HepG2 (cell line): ENCODE results near the gene CDKN3. TPM values are rescaled to one million over a fixed set of nuclear protein-coding genes. Genes with fewer than 3 reads are reported as not detected.
A peak's percentile ranks its signal among the peaks of the same experiment; 100 is the strongest.

Experiments
- EP300 ChIP-seq, 3 experiments: sonication (generic) in 1 of 3; formaldehyde crosslinking in 1 of 3; IDR thresholded peaks; 2 replicates each; pipeline versions ENCODE4 v1.5.1 to v1.6.1; 2011 to 2020; ENCODE audit warnings: low read depth in 2 of 3, low read length in 2 of 3, borderline replicate concordance in 1 of 3, improper control_type of control experiment in 1 of 3, mild to moderate bottlenecking in 1 of 3, missing genetic modification reagents in 1 of 3, moderate library complexity in 1 of 3
- FIP1L1 ChIP-seq: fragments of 200-400 bp; formaldehyde crosslinking; IDR thresholded peaks from 2 replicates; pipeline ENCODE4 v1.6.1; 2018; ENCODE audit warnings: low read depth, mild to moderate bottlenecking, low read length, moderate library complexity, borderline replicate concordance; ENCODE audit not compliant: insufficient read depth
- FLYWCH1 ChIP-seq: sonication (generic); formaldehyde crosslinking; IDR thresholded peaks from 2 replicates; pipeline ENCODE4 v1.8.1; 2023; ENCODE audit warnings: mild to moderate bottlenecking, missing genetic modification reagents
- HIVEP1 ChIP-seq: sonication (generic); formaldehyde crosslinking; IDR thresholded peaks from 2 replicates; pipeline ENCODE4 v1.4.0; 2020; ENCODE audit warnings: mild to moderate bottlenecking, missing genetic modification reagents
- KLF9 ChIP-seq: IDR thresholded peaks from 2 replicates; pipeline ENCODE4 v1.6.1; 2016; ENCODE audit warnings: low read depth
- KMT2B ChIP-seq: IDR thresholded peaks from 2 replicates; pipeline ENCODE4 v1.6.1; 2016; ENCODE audit warnings: missing genetic modification reagents, missing compliant biosample characterization
- NONO ChIP-seq, 2 experiments: fragments of 450-650 bp in 1 of 2; sonication (generic) in 1 of 2; formaldehyde crosslinking in 1 of 2; IDR thresholded peaks in 1 of 2; conservative IDR thresholded peaks in 1 of 2; 2 replicates each; pipeline versions ENCODE4 v1.6.1 to v1.8.0; 2017 to 2022; ENCODE audit warnings: mild to moderate bottlenecking in 1 of 2, missing genetic modification reagents in 1 of 2, moderate library complexity in 1 of 2
- PHF8 ChIP-seq: sonication (generic); formaldehyde crosslinking; IDR thresholded peaks from 2 replicates; pipeline ENCODE4 v1.5.0; 2020; ENCODE audit warnings: missing genetic modification reagents
- SNRNP70 ChIP-seq: fragments of 200-400 bp; formaldehyde crosslinking; IDR thresholded peaks from 2 replicates; pipeline ENCODE4 v1.6.1; 2017; ENCODE audit warnings: mild to moderate bottlenecking, low read depth, low read length, moderate library complexity
- TEAD3 ChIP-seq: optimal IDR thresholded peaks from 2 replicates; pipeline ENCODE3; 2016; ENCODE audit warnings: borderline replicate concordance
- ZFP36L1 ChIP-seq: sonication (generic); formaldehyde crosslinking; IDR thresholded peaks from 2 replicates; pipeline ENCODE4 v1.8.0; 2022; ENCODE audit warnings: mild to moderate bottlenecking, missing genetic modification reagents, moderate library complexity
- ZNF280D ChIP-seq: sonication (generic); formaldehyde crosslinking; IDR thresholded peaks from 2 replicates; pipeline ENCODE4 v1.5.1; 2020; ENCODE audit warnings: mild to moderate bottlenecking, missing genetic modification reagents
- ZNF3 ChIP-seq: IDR thresholded peaks from 2 replicates; pipeline ENCODE4 v1.7.0; 2017; ENCODE audit warnings: inconsistent platforms
- ZNF382 ChIP-seq: sonication (generic); formaldehyde crosslinking; IDR thresholded peaks from 2 replicates; pipeline ENCODE4 v1.5.0; 2020; ENCODE audit warnings: missing genetic modification reagents, mild to moderate bottlenecking, borderline replicate concordance
- ZNF782 ChIP-seq: sonication (generic); formaldehyde crosslinking; IDR thresholded peaks from 2 replicates; pipeline ENCODE4 v1.4.0; 2020; ENCODE audit warnings: missing genetic modification reagents, mild to moderate bottlenecking, borderline replicate concordance
- ZNF784 ChIP-seq: sonication (generic); formaldehyde crosslinking; IDR thresholded peaks from 2 replicates; pipeline ENCODE4 v1.5.1; 2020; ENCODE audit warnings: missing genetic modification reagents, mild to moderate bottlenecking, borderline replicate concordance
- ZNF790 ChIP-seq: sonication (generic); formaldehyde crosslinking; IDR thresholded peaks from 2 replicates; pipeline ENCODE4 v1.8.0; 2022; ENCODE audit warnings: missing genetic modification reagents, mild to moderate bottlenecking, borderline replicate concordance
- polyA plus RNA-seq, 8 experiments: library from polyadenylated mRNA; depleted of rRNA in 3 of 8; stranded (reverse) in 7 of 8; unstranded in 1 of 8; fragments of >200 nt; fragmentation: Illumina TruSeq in 4 of 8; extraction: Trizol in 4 of 8; gene quantifications; 2 replicates each; pipeline versions ENCODE4 v1.2.1 to v1.2.3, GENCODE V29; 2011 to 2016; ENCODE audit warnings: low read depth in 4 of 8, missing spikeins in 1 of 8, mixed read lengths in 1 of 8; ENCODE audit not compliant: insufficient read depth in 1 of 8
- total RNA-seq, 5 experiments: library from RNA; depleted of rRNA; stranded (reverse); fragments of >200 nt; fragmentation: Illumina TruSeq; extraction: Trizol; gene quantifications; 2 replicates each; pipeline ENCODE4 v1.2.3, GENCODE V29; 2016; ENCODE audit warnings: low read depth in 1 of 5
- TF ChIP-seq, protein P1 (sequence below): sonication (generic); formaldehyde crosslinking; IDR thresholded peaks from 2 replicates; pipeline ENCODE4 v1.4.0; 2020; ENCODE audit warnings: missing genetic modification reagents, borderline replicate concordance
- TF ChIP-seq, protein P2 (sequence below): IDR thresholded peaks from 2 replicates; pipeline ENCODE4 v1.6.1; 2012; ENCODE audit warnings: low read depth, low read length, improper control_type of control experiment

Gene CDKN3
- total and polyA plus RNA-seq, 2 of the 13 experiments (the other 11 are each of a cell fraction or from before 2014, with no cell fraction given): 63.0 to 88.9 TPM

DNA sequence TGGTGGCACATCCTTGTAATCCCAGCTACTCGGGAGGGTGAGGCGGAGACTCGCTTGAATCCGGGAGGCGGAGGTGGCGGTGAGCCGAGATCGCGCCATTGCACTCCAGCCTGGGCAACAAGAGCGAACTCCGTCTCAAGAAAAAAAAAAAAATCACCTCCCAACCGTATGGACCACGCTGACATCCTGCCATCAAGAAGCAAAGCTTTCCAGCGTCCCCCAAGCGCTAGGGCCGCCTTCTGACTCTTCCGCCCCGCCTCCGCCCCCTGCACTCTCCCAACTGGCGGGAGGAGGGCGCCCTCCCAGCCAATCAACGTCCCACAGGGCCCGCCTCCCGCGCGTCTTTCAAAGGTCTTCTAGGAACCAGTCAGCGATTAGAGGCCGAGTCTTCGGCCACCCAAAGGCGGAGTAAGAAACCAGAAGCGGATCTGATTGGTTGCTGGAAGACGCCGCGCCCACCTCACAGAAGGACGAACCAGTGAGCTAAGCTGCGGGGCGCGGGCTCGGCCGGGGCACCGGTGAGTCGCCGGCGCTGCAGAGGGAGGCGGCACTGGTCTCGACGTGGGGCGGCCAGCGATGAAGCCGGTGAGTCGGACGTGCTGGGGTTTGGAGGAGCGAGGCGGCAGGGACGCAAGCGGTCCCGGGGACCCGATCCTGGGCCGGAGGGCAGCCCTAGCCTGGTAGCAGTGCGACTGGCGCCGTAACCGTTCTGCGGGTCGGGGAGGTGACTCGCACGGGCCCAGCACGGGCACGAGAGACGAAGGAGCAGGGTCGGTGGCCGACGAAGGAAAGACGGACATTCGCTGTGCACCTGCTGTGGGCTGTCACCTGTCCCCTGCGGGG, at the start of gene CDKN3 (continued):
- TF ChIP-seq, protein P1, sequence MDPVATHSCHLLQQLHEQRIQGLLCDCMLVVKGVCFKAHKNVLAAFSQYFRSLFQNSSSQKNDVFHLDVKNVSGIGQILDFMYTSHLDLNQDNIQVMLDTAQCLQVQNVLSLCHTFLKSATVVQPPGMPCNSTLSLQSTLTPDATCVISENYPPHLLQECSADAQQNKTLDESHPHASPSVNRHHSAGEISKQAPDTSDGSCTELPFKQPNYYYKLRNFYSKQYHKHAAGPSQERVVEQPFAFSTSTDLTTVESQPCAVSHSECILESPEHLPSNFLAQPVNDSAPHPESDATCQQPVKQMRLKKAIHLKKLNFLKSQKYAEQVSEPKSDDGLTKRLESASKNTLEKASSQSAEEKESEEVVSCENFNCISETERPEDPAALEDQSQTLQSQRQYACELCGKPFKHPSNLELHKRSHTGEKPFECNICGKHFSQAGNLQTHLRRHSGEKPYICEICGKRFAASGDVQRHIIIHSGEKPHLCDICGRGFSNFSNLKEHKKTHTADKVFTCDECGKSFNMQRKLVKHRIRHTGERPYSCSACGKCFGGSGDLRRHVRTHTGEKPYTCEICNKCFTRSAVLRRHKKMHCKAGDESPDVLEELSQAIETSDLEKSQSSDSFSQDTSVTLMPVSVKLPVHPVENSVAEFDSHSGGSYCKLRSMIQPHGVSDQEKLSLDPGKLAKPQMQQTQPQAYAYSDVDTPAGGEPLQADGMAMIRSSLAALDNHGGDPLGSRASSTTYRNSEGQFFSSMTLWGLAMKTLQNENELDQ: no peak
- TF ChIP-seq HIVEP1 (CRISPR knock-in tag) (peak; percentile 76), ZNF784 (peak; percentile 67; the same call in 1 of the 2 replicates), ZNF382 (no peak), SNRNP70 (no peak), ZNF280D (peak; percentile 50; the same call in 1 of the 2 replicates), ZNF3 (CRISPR knock-in tag) (no peak), ZNF790 (peak; percentile 58; the same call in 1 of the 2 replicates), KMT2B (CRISPR knock-in tag) (peak; percentile 75), EP300 (IDR thresholded peaks at IDR 0.05; ENCODE audit: low read depth in 2 of 2, low read length in 2 of 2) (no peak), EP300 (CRISPR knock-in tag; IDR thresholded peaks at IDR 0.05; ENCODE audit: borderline replicate concordance) (no peak), FIP1L1 (no peak; the same call in 1 of the 2 replicates), ZFP36L1 (peak; percentile 96), KLF9 (CRISPR knock-in tag) (no peak), TEAD3 (no peak), FLYWCH1 (CRISPR knock-in tag) (no peak), PHF8 (CRISPR knock-in tag) (peak; percentile 84), NONO (IDR thresholded peaks at IDR 0.05) (no peak), NONO (CRISPR knock-in tag; conservative IDR thresholded peaks at IDR 0.05) (peak; percentile 67; the same call in 1 of the 2 replicates), ZNF782 (CRISPR knock-in tag) (no peak)
- TF ChIP-seq, protein P2, sequence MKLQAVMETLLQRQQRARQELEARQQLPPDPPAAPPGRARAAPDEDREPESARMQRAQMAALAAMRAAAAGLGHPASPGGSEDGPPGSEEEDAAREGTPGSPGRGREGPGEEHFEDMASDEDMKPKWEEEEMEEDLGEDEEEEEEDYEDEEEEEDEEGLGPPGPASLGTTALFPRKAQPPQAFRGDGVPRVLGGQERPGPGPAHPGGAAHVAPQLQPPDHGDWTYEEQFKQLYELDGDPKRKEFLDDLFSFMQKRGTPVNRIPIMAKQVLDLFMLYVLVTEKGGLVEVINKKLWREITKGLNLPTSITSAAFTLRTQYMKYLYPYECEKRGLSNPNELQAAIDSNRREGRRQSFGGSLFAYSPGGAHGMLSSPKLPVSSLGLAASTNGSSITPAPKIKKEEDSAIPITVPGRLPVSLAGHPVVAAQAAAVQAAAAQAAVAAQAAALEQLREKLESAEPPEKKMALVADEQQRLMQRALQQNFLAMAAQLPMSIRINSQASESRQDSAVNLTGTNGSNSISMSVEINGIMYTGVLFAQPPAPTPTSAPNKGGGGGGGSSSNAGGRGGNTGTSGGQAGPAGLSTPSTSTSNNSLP: no peak
